HG02870 (cell line): Measurements from ENCODE around the gene NEDD9.

ENCODE experiments used
- ATAC-seq: cut with Tn5 transposase; IDR thresholded peaks from one replicate; pipeline ENCODE4 v1.9.1; 2021; ENCODE audit warnings: mild to moderate bottlenecking, moderate library complexity; ENCODE audit not compliant: unreplicated experiment

NEDD9 gene

DNA sequence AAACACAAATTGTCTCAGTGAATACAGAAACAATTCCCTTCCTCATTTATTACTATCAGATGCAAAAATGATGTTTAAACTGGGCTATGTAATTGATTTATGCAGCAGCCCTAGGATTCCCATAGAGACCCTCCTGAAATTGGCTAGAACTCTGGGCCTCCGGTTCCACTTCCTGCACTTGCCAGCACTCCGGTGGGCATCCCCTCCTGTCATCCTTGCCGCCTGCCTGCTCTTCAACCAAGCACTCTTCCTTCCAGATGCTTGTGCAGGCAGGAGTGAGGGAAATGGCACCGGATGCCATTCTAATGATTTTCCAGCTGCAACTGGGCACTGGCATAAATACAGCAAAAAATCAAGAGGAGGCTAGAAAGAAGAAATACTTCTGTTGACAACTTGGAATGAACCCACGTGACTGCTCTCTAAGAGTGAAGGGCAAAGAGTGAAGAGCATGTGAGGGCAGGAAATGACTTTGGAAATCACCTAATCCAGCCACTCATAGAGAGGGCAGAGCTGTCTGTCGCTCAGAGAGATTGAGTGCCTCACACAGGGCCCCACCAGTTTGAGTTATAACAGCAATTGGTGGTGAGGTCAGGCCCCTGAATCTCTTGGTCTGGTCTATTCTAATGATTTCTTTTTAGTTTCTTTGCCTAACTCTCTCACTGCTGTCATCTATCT is 3.7 kb upstream of the NEDD9 start:
- ATAC-seq: peak; percentile 27

DNA sequence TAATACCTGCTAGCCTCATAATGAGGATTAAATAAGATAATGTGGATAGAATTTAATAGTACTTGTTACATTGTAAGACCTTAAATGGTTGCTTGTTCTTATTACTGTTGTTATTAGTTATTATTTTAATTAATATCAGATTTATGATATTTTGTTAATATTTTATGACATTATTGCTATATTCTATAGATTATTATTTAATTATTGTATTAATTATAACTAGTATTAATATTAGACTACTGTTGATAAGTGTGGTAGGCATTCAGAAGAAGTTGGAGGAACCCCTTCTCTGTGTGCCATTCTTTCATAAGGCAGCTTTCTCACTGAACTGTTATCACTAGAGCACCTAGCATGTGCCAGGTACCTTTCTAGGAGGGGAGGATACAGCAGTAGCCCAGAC is 2.6 kb upstream of the NEDD9 start:
- no peak for ATAC-seq

DNA sequence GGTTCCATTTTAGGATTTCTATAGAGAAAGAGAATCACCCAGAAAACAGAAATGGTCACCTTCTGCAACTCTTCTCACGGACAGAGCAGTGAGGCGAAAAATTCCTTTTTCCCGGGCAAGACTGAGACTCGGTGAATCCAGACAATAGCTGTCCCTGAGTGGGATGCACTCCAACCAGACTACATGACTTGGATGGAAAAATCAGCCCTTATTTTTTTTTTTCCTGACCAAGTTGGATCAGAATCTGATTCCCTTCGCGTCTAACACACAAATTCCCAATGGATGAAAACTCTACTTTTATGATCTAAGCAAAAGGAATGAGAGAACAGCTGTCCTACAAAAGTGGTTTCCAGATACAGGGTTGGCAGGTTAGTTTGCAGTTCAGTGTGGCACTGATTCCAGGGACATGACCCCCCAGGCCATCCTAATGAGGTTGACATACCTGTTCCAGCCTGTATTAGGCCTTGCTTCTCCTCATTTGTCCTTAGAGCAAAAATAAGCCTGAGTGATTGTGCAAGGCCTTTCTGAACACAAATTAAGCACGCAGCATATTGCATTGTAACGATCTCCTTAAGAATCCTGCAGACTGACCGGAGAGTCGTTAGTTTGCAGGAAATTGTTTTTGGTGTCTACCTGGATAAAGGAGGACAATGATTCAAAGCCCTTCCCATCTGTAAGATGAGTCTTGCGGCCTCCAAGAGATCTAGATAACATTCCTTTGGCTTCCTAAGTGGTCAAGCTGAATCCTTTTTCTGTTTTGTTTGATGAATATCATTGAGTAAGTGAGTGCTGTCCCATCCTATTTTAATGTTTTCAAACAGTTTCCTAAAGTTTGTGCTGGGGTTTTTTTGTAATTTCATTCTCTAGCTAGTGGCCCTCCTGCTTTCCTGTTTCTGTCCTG is 1.5 kb upstream of the NEDD9 start:
- ATAC-seq: no peak

DNA sequence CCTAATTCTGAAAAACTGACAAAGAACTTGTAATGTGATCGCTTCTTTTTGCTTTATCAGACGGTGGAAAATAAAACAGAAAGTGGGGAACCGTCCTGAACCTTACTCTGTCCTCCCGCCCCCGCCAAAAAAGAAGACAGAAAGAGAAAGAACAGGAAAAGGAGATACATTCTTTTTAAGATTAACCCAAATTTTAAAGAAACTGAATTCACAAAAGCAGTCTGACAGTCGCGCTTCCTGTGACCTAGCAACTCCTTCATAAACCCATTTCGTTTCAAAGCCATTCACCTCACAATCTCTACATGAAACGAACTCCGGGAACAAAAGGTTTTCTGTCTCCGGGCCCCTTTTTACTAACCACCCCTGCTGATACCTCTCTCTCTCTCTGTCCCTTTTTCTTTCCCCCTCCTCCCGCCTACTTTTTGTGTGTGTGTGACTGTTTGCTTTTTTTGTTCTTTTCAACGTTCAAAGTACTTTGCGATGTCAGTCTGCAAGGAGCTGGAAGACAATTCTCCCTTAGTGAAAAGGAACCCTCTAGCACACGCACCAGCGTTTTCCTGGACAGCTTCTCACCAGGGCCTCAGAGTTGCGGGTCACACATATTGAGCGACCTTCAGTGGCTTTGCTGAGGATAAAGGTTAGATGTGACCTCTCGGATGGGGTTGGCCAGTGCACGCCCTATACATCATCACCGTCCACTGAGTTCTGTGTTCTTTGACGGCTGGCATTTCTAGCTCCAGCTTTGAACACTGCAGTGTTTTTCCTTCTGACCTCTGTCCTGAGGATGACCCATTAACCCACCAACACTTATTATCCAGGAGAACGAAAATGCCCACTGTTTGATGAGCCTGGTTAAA is 530 bp upstream of the NEDD9 start:
- ATAC-seq: peak; percentile 15

DNA sequence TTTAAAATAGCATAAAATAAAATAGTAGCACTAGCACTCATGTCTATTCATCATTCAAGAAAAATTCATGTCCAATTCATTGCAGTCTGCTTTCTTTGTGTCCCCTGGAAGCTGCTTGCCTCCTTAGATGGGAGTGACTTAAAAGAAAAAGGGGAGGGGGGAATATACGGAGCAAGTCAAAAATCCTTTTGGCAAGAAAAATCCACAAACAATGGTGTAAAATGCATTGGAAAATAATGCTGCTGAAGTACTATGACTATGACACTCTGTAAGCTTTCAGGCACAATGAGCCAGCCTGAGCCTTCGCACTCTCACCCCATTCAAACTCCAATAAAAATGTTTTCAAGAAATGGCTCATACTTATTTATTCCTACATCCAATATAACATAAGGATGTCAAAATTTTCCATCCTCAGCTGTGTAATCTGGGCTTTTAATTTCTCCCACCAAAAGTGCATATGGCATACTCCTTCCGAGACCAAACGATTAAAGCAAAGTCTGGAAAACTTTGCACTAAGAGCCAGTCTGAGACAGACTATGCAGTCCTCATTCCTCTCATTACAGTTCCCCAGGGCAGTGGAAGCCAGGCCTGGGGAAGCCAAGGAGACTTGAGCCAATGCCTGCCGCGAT is 790 bp downstream of the NEDD9 start:
- no peak for ATAC-seq

DNA sequence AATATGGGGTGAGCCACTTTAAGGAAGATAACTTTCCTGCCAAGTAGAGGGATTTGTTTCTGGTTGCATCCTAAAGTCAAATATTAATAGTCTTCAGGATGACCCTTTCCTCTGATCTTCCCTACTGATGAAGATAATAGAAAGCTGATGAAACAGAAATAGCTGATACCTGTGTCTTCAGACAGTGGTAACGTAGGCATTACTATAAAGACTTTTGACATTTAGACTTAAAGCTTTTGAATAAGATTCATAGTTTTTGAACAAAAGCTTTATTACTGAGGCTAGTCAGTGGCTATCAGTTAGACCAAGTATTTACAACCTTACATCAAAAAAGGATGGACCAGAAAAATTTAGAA is 1.4 kb downstream of the NEDD9 start:
- ATAC-seq: no peak

DNA sequence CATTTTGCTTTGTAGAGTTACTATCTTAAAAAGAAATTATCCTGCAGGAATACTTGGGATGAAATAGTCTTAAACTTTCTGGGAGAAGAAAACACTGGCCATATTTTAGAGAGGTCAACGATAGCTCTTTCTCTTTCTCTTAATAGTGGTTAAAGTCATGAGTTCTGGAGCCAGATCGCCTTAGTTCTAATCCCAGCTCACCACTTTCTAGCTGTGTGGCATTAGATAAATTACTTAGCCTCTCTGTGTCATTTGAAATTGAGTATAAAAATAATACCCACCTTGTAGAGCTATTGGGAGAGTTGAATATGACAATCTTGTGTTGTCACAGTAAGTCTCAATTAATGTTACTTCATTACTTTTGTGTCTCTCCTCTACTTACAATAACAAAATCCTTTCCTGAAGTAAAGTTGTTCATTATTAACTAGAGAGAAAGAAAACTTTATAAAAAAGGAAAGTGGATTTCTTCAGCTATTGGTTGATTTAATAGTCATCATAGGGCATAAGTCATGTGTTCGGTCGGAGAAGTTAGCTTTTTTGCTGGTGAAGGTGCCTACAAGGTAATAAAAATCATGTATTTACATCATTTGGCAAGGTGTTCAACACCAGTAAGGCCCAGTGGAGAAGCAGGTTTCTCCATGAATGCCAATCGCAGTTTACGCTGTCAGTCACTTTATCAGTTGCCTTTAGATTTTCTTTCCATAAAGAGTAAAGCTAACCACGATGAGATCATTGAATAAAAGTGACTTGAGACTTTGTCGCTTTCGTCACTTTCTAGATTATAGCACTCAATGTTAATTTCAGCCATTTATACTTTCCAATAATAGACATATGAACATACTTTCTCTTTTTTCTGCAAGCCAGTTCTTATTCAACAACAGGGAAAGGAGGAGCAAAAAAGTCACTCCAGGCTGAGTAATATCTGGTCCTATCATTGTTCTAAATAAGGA is 2.0 kb downstream of the NEDD9 start:
- no peak for ATAC-seq

DNA sequence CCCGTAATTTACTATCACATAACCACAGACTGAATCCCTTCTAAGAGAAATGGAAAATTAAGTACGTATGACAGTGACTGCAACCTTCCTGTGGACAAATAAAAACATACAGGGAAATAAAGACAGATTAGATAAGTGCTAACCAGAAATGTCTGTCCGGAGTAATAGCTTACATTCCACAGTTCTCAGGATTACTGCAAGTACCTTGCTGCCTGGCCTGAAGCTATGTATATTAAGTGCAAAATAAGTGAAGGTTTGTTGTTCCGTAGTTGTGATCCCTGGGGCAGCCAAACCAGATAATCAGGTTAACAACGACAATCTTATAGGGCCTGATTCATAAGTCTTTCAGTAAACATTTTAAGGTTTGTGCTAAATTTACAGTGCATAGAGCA is 2.8 kb downstream of the NEDD9 start:
- no peak for ATAC-seq

DNA sequence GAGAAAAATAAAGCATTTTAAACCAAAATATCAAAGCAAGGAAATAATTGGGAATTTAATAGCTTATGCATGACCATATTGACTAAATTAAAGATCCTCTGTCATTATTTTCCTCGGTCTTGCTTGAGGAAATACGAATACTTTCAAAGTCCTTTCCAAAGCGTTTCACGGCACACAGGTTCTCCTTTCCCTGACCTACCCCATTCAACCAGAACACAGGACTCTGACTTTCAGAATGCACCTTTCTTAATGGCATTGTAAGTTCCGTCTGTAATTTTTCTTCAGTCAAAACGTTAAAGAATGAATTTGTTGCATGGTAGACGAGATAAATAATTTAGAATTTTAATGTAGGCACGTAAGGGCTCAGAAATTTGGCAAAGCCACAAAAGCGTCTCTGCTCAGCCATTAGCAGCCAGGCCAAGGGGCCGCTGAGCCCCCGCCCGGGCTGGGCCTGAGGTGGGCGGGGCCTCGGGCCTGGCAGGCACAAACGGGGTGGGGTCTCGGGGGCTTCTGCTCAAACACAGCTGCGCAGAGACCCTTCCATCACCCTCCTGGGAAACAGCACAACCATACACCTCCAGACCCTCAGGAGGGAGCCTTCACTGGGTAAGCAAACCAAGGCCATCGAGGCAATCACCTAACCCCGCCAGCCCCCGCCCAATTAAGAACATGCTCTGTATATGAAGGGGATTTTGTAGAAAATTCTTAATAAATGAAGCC is 3.4 kb downstream of the NEDD9 start:
- no peak for ATAC-seq

DNA sequence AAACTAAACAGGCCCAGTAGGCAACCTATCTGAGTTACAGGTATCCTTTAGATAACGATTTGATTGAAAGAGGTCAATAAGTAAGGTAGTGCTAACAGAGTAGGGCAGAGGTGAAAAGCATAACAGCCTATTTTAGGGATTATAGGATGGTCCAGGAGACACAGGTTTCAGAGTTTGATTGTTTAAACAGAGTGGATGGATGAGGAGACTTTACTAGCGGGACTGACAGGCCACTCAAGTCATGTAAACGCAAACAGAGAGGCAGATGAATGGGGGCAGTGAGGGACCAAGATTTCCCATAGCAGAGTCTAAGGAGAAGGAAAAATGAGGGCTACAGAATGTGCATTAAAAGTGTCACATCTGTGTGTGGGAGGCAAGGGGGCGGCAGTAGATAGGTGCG is 4.8 kb downstream of the NEDD9 start:
- ATAC-seq: no peak

DNA sequence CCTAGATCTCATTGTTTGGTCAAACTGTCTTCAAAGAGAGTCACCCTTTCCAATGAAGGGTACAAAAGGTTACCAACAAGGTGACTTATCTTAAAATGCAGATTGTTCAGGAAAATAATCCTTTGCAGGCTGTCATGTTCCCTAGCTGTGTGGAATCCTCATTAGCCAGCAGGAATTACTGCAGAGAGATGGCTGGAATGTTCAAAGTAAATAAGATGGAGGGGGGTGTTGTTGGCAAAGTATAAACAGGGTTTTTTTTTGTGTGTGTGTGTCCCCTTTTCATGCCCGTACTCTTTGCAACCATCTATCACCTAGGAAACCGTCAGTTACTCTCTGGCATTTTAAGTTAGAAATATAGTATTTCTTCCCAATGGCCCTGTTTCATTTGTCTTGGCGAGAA is 6.5 kb downstream of the NEDD9 start:
- no peak for ATAC-seq

DNA sequence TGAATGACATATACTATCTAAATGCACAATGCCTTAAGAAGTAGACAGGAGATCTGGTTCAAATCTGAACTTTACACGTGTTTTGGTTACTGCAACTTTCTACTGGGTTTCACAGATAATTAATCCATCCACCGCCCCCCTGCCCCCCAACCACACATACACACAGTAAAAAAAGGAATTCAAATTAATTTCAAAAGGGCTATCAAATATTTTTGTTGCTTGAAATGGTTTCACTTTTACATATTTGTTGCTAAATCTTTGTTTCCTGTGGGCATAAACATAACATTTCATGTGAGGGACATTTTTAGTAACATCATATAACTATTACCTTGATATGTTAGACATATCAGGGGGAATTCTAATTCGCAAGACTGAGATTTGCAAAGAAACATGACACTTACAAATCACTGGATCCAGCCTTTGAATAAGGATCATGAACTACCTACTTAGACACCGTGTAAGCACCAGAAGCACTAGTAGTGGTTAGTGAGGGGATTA is 7.5 kb downstream of the NEDD9 start:
- no peak for ATAC-seq

DNA sequence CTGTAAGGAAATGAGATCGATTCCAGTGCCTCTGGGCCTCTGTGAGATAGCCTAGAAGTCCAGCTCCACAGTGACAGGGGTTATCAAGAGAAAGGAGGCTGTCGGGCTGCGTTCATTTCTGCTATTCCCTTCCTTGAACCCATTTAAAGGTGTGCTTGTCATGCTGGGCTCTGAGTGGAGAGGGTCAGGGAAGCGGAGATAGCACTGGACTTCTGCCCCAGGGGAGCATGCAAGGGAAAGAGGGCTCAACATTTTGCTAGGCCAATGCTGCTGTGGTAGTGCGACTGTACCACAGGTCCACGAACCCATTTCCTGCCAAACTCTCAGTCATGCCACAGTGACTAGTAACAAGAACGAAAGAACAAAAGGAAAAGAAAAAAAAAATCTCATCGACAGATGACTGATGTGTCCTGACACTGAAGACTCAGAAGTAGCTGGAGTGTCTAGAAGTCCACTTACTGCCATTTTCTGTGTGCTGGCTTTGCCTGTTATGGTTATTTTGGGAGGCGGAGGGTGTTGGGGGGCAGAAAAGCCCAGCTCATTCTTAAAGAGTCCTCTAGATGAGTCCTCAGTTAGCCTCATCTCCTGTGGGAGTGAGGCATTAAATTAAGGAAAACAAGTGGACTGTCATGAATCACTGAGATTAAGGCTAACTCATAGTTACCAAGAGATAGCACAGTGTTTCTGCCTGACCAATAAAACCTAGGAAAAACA is 8.1 kb downstream of the NEDD9 start:
- ATAC-seq: peak; percentile 50

DNA sequence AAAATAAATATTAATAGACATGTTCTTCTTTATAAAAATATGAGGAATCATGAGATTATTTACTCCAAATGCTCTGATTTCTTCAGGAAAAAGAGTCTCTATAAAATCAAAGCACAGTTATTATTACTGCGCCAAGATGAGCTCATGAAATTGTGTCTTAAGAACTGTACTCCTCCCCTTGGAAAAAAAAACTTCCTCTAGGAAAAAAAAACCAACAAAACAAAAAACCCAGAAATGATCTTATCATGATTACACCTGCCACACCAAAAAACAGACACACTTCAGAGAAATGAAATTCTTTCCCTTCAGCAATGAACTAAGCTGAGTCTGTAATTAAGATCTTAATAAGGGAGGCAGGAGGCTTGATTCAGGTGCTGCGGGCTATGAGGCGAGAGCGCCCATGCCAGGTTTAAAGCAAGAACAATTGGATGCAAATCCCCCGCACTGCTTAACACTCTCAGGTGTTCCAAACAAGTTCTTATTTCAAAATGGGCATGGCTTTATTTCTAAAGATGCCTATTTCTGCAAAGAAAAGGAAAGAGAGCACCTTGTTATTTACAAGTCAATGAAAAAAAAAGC is 9.1 kb downstream of the NEDD9 start:
- no peak for ATAC-seq

DNA sequence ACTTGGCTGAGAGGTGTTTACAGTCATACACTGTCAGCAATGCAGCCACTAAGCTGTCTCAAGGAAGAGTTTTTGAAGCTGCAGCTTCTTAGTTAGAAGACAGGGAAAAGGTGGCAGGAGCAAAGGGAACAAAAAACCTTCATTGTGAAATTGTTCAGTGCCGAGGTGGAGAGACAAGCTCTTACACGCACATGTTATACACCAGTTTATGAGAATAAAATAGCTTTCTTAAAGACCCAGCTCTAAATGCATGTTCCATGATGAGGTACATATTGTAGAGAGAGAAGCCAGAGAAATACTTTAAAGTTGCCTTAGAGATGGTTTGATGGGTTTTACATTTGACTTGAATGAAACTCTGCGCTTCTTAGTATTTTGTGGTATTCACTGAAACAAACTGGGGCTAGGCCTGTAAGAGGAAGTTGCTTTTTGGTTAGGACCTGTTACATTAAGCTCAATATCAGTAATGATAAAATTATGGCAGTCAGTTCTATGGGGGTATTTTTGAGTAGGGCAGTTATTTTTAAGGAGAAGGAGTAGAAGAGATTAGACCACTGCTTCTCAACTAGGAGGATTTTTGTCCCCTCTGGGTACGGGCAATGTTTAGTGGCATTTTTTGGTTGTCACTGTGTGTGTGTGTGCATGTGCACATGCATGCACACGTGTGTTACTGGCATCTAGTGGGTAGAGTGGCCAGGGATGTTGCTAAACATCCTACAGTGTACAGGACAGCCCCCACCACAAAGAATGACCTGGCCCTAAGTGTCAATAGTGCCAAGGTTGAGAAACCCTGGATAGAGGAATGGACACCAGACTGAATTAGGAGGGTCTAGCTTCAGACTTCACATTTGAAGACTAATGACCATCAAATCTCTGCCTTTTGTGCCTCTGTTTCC is 9.8 kb downstream of the NEDD9 start:
- ATAC-seq: peak; percentile 37

DNA sequence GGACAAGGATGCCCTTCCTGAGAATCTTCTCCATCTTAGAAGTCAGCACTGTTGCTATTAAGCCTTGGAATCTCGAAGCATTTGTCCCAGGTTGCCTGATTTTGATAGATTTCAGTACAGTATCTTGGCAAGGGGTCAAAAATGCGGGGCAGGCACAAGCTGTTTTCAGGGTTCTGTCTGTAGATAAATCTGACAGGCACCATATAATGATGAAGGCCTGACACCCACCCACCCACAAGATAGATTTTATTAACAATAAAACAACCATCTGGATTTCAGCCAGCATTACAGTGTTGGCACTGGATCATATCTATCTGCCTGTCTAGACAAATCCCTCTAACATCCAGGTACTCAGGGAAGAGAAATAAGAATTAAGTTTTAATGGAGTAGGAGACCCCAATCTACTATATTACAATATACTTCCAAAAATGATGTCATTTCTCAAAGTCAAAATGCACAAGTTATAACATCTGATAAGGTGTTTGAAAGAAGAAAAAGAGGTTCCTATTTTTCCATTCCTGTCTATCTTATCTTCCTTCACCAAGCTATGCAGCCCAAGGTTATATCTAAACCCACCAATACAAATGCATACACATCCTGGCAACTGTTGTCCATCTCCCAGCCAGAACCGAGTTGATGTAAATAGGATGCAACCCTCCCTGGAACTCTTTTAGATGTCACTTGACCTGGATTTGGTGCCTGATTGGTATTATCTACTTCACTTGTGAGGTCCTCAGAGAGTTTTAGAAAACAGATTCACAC is 10.7 kb downstream of the NEDD9 start:
- no peak for ATAC-seq
